Measurements from ENCODE around the gene DUOX2. TPM values are rescaled to one million over a fixed set of nuclear protein-coding genes. Genes with fewer than 3 reads are reported as not detected.

DUOX2 gene
- total RNA-seq (1 to 10 TPM in 1 of 7 donors, under 1 TPM in 6; 0.05 to 1.1 (median 0.63) TPM), polyA plus RNA-seq (1 to 10 TPM in 1 of 2 donors, under 1 TPM in 1; 0.30 to 1.6 TPM)
- long read RNA-seq, donor 1: 0 reads
- long read RNA-seq, donor 2: 0 reads
- long read RNA-seq, donor 3, partial matches to known transcripts: 1 of 1 reads
- long read RNA-seq, donor 3, other reads (novel, unspliced or antisense): 0 of 1 reads

- DNase-seq: no peak
- no peaks in the 10 kb centered on the region for H3K36me3 ChIP-seq
- H3K4me3 ChIP-seq: no peak within 1 kb of the TSS
- TF ChIP-seq EP300 (IDR thresholded peaks at IDR 0.05) (no peak), CTCF (IDR thresholded peaks at IDR 0.05) (no peak), POLR2A (IDR thresholded peaks at IDR 0.05) (no peak)
- 1 to 3% (median 2%) methylated on average over 42 of the region's 42 CpGs for WGBS, 3 donors
- H3K9me3 ChIP-seq: no peaks in the 10 kb centered on the region
- no peak within 1 kb of the TSS for H3K27ac ChIP-seq
- H3K27me3 ChIP-seq: no peaks in the 10 kb centered on the region
- peaks cover 2% of the 10 kb centered on the region for H3K4me1 ChIP-seq (ENCODE audit: insufficient read depth)
- intact Hi-C loops (cut with DNase I): no loop called here
Measured at GRCh38 chr15:45114076-45114750, at the start of gene DUOX2, which contains the start of gene DUOXA2. Gene DUOX2 (minus strand): TSS chr15:45114172. CDS start chr15:45113411, 761 bp downstream. Gene DUOXA2 (plus strand): TSS chr15:45114326. CDS start chr15:45114606, 280 bp downstream.

GRCh38 chr15:45163508-45163856 is 49.5 kb upstream of the DUOX2 start:
- no peak for DNase-seq
- Histone ChIP-seq H3K27me3 (no peaks in the 10 kb centered on the region), H3K27ac (no peak overlapping the region), H3K4me3 (no peak overlapping the region), H3K9me3 (no peaks in the 10 kb centered on the region), H3K4me1 (ENCODE audit: insufficient read depth) (peaks cover 1% of the 10 kb centered on the region), H3K36me3 (no peaks in the 10 kb centered on the region)
- 72 to 79% (median 74%) methylated on average over 9 of the region's 9 CpGs for WGBS, 3 donors
- TF ChIP-seq POLR2A (IDR thresholded peaks at IDR 0.05): no peak
- TF ChIP-seq CTCF (IDR thresholded peaks at IDR 0.05): no peak
- TF ChIP-seq EP300 (IDR thresholded peaks at IDR 0.05): no peak
- intact Hi-C loops (cut with DNase I): loop anchor here in 3 of 4 donors (5.0 to 10.0 kb wide), 6 partner anchors 34 to 294 kb away; a partner anchor contains a TSS

GRCh38 chr15:45162771-45163507 is 49.0 kb upstream of the DUOX2 start:
- peak; percentile 71 to 84 (median 80) for DNase-seq
- H3K27me3 ChIP-seq: no peaks in the 10 kb centered on the region
- H3K4me1 ChIP-seq (ENCODE audit: insufficient read depth): peaks cover 1% of the 10 kb centered on the region
- TF ChIP-seq POLR2A (IDR thresholded peaks at IDR 0.05) (no peak), CTCF (IDR thresholded peaks at IDR 0.05) (peak; percentile 67 to 82 (median 78)), EP300 (IDR thresholded peaks at IDR 0.05) (no peak)
- WGBS, 3 donors: 5 to 9% (median 7%) methylated on average over 7 of the region's 7 CpGs
- H3K36me3 ChIP-seq: no peaks in the 10 kb centered on the region
- no peak overlapping the region for H3K27ac ChIP-seq
- intact Hi-C loops (cut with DNase I): loop anchor here in 3 of 4 donors (5.0 to 10.0 kb wide), 6 partner anchors 34 to 294 kb away; a partner anchor contains a TSS
- no peaks in the 10 kb centered on the region for H3K9me3 ChIP-seq
- H3K4me3 ChIP-seq: no peak overlapping the region

GRCh38 chr15:45161666-45162065 is 47.7 kb upstream of the DUOX2 start:
- H3K27me3 ChIP-seq: no peaks in the 10 kb centered on the region
- H3K36me3 ChIP-seq: no peaks in the 10 kb centered on the region
- no peak overlapping the region for H3K27ac ChIP-seq
- H3K4me3 ChIP-seq: no peak overlapping the region
- 79 to 89% (median 81%) methylated on average over 9 to 14 of the region's 14 CpGs for WGBS, 3 donors
- no peak for TF ChIP-seq POLR2A (IDR thresholded peaks at IDR 0.05)
- no peak for TF ChIP-seq EP300 (IDR thresholded peaks at IDR 0.05)
- TF ChIP-seq CTCF (IDR thresholded peaks at IDR 0.05): no peak
- peaks cover 1% of the 10 kb centered on the region for H3K4me1 ChIP-seq (ENCODE audit: insufficient read depth)
- no peaks in the 10 kb centered on the region for H3K9me3 ChIP-seq
- intact Hi-C loops (cut with DNase I): loop anchor here in 3 of 4 donors (5.0 to 10.0 kb wide), 6 partner anchors 36 to 296 kb away; a partner anchor contains a TSS
- DNase-seq: no peak

Data from ovary (tissue), 10 donors.